Measurements from ENCODE around the gene SOCS3. TPM values are rescaled to one million over a fixed set of nuclear protein-coding genes. Genes with fewer than 3 reads are reported as not detected.
A peak's percentile ranks its signal among the peaks of the same experiment; 100 is the strongest.

SOCS3 gene
- polyA plus RNA-seq, 2 of the 4 experiments (the other 2 are of a cell fraction), result 13.5 to 14.7 TPM

- 54% methylated on average over 3 of the region's 3 CpGs for WGBS (ENCODE audit: missing lambda C conversion rate)
- CTCF ChIA-PET, result interaction anchor here (1.0 to 9.9 kb wide), 2 partner anchors 43 to 104 kb away, joined by 3 to 132 read pairs; no protein-coding TSS in a partner anchor
- Histone ChIP-seq H3K9me3 (no peaks in the 10 kb centered on the region), H3K27ac (peak overlapping the region; percentile 36 to 96; a peak in 4 of 6 replicates), H3K4me2 (peak overlapping the region; percentile 100), H3K4me1 (peaks cover 76% of the 10 kb centered on the region), H3K4me3 (no peak overlapping the region)
- ATAC-seq (no peak), FAIRE-seq (no peak), DNase-seq (ENCODE audit: low read depth in 1 of 2, low spot score in 1 of 2) (no peak)
- POLR2A ChIA-PET, result no interaction called here
- no peak for TF ChIP-seq HDAC2 (IDR thresholded peaks at IDR 0.05)
- TF ChIP-seq TP53 (CRISPR knock-in tag; IDR thresholded peaks at IDR 0.05), result no peak
- 0 out of 2 replicates have a peak, but pooled peaks have one; percentile 1 for TF ChIP-seq MAX (IDR thresholded peaks at IDR 0.05)
These were observed 4.2 kb downstream of the SOCS3 start for GRCh38 chr17:78355701-78356100.

GRCh38 chr17:78355045-78355641 lies 4.7 kb downstream of the SOCS3 start:
- ATAC-seq, result no peak
- Histone ChIP-seq H3K4me3 (no peak overlapping the region), H3K4me2 (peak overlapping the region; percentile 100), H3K27ac (peak overlapping the region; percentile 93 to 96; a peak in 5 of 6 replicates), H3K9me3 (no peaks in the 10 kb centered on the region), H3K4me1 (peaks cover 82% of the 10 kb centered on the region)
- FAIRE-seq, result no peak
- POLR2A ChIA-PET, result no interaction called here
- DNase-seq (ENCODE audit: low read depth in 1 of 2, low spot score in 1 of 2), result no peak
- CTCF ChIA-PET, result interaction anchor here (1.1 to 9.9 kb wide), 4 partner anchors 13 to 67 kb away, joined by 3 to 132 read pairs (median 4); no protein-coding TSS in a partner anchor
- TF ChIP-seq MAZ (IDR thresholded peaks at IDR 0.05; ENCODE audit: borderline replicate concordance, low read depth, low read length) (no peak), BCL3 (IDR thresholded peaks at IDR 0.05) (no peak), USF2 (IDR thresholded peaks at IDR 0.05) (no peak), REST (IDR thresholded peaks at IDR 0.05) (no peak)
- 64% methylated on average over 9 of the region's 9 CpGs for WGBS (ENCODE audit: missing lambda C conversion rate)

- Histone ChIP-seq H3K27ac (peak overlapping the region; percentile 93 to 96), H3K9me3 (no peaks in the 10 kb centered on the region), H3K4me1 (peaks cover 88% of the 10 kb centered on the region), H3K4me3 (peak overlapping the region; percentile 33; the same call in 1 of the 3 replicates), H3K4me2 (peak overlapping the region; percentile 84)
- WGBS (ENCODE audit: missing lambda C conversion rate), result 94% methylated on average over 8 of the region's 8 CpGs
- POLR2A ChIA-PET, result interaction anchor here (0.6 kb wide), 2 partner anchors 91 to 96 kb away, joined by 3 to 4 read pairs; no protein-coding TSS in a partner anchor
- CTCF ChIA-PET, result interaction anchor here (1.0 to 1.5 kb wide), 4 partner anchors 14 to 65 kb away, joined by 3 to 4 read pairs (median 4); no protein-coding TSS in a partner anchor
- no peak for FAIRE-seq
- no peak for DNase-seq (ENCODE audit: low read depth in 1 of 2, low spot score in 1 of 2)
- TF ChIP-seq HOXB13 (CRISPR knock-in tag; IDR thresholded peaks at IDR 0.05; ENCODE audit: low read depth) (0 out of 2 replicates have a peak, but pooled peaks have one; percentile 38), MAFK (IDR thresholded peaks at IDR 0.05; ENCODE audit: partially characterized antibody) (no peak), ATOH8 (CRISPR knock-in tag; IDR thresholded peaks at IDR 0.05; ENCODE audit: low read depth) (0 out of 2 replicates have a peak, but pooled peaks have one; percentile 7), FOSB (CRISPR knock-in tag; IDR thresholded peaks at IDR 0.05) (0 out of 2 replicates have a peak, but pooled peaks have one; percentile 45), PBX3 (IDR thresholded peaks at IDR 0.05) (no peak)
- no peak for ATAC-seq
These were observed 6.0 kb downstream of the SOCS3 start for GRCh38 chr17:78353834-78354233.

Data from A549 (cell line).